Uterus (tissue), 4 donors: ENCODE results near the gene GEMIN5. TPM values are rescaled to one million over a fixed set of nuclear protein-coding genes. Genes with fewer than 3 reads are reported as not detected.
A peak's percentile ranks its signal among the peaks of the same experiment; 100 is the strongest.
"Not testable (repeated sequence)": the region's sequence is repeated elsewhere in the genome, so short reads cannot be mapped to it uniquely, and the experiment has no call there.

Experiments
- DNase-seq, 2 donors: peaks; one replicate each; pipeline ENCODE4 v3.0.0-alpha.2; 2019 to 2020
- H3K27ac ChIP-seq, 2 donors: fragments of 200-600 bp; sonication (generic); 1 replicate in 1 of 2; 2 replicates in 1 of 2; pipeline ENCODE4 v1.5.1; 2016 to 2018
- H3K27me3 ChIP-seq, 2 donors: fragments of 200-600 bp; sonication (generic); one replicate each; pipeline ENCODE4 v1.5.1; 2018 to 2019; ENCODE audit warnings: control low read depth in 1 of 2
- H3K36me3 ChIP-seq, 2 donors: fragments of 200-600 bp; sonication (generic); one replicate each; pipeline ENCODE4 v1.5.1; 2019; ENCODE audit warnings: control low read depth in 1 of 2
- H3K4me1 ChIP-seq, 2 donors: fragments of 200-600 bp; sonication (generic); one replicate each; pipeline ENCODE4 v1.5.1; 2018 to 2019; ENCODE audit warnings: control low read depth in 1 of 2
- H3K4me3 ChIP-seq, 2 donors: fragments of 200-600 bp; sonication (generic); 1 replicate in 1 of 2; 2 replicates in 1 of 2; pipeline ENCODE4 v1.5.1; 2018 to 2019; ENCODE audit warnings: mild to moderate bottlenecking in 1 of 2
- H3K9me3 ChIP-seq, 2 donors: fragments of 200-600 bp; sonication (generic); one replicate each; pipeline ENCODE4 v1.5.1; 2019; ENCODE audit warnings: control low read depth in 1 of 2
- CTCF ChIP-seq, 4 experiments: fragments of 200-600 bp in 2 of 4; fragments of 450-650 bp in 2 of 4; sonication (generic) in 2 of 4; IDR thresholded peaks; one replicate each; pipeline ENCODE4 v1.5.1; 2016 to 2019; ENCODE audit warnings: antibody characterized with exemption in 4 of 4, mild to moderate bottlenecking in 2 of 4, moderate library complexity in 1 of 4
- POLR2A ChIP-seq, 2 donors: fragments of 450-650 bp; IDR thresholded peaks; one replicate each; pipeline ENCODE4 v1.6.1; 2016; ENCODE audit warnings: antibody characterized with exemption in 2 of 2, mild to moderate bottlenecking in 1 of 2, moderate library complexity in 1 of 2
- intact Hi-C: fragments of 100-400 bp; cut with DNase I; formaldehyde crosslinking; loops from one replicate; pipeline ENCODE4 v1.15.1; 2023; ENCODE audit warnings: low total_unique reads
- total RNA-seq, 4 donors: library from RNA; depleted of rRNA in 3 of 4; stranded (reverse); fragments of >200 nt in 3 of 4; gene quantifications; one replicate each; pipeline versions ENCODE4 v1.1.0 to v1.2.4, GENCODE V29; 2014 to 2023
- donor health status: DM: yes; HTN: yes; CAD: no.

Gene GEMIN5
- total RNA-seq, 4 donors from 2014 or later = 10.0 to 26.5 (median 19.3) TPM

- Histone ChIP-seq H3K4me3 (peak within 1 kb of the TSS; percentile 59 to 60), H3K27me3 (no peaks in the 10 kb centered on the region), H3K4me1 (peaks cover 0 to 9% of the 10 kb centered on the region in 2 donors), H3K36me3 (no peaks in the 10 kb centered on the region), H3K9me3 (no peaks in the 10 kb centered on the region), H3K27ac (peak within 1 kb of the TSS; percentile 76 to 83)
- intact Hi-C loops = no loop called here
- DNase-seq = peak; percentile 92
- TF ChIP-seq CTCF (IDR thresholded peaks at IDR 0.05) = peak in 1 of 4 experiments; percentile 42
- peak in 1 of 2 donors; percentile 54 for TF ChIP-seq POLR2A (IDR thresholded peaks at IDR 0.05)
Measured at GRCh38 chr5:154940772-154941620, 3.0 kb upstream of the GEMIN5 start, which contains the start of gene MRPL22. Gene MRPL22 (plus strand): TSS chr5:154941073. CDS start chr5:154941111, 38 bp downstream.

- Histone ChIP-seq H3K36me3 (no peaks in the 10 kb centered on the region), H3K27me3 (no peaks in the 10 kb centered on the region), H3K27ac (peak overlapping the region; percentile 76 to 83), H3K4me1 (peaks cover 0 to 9% of the 10 kb centered on the region in 2 donors), H3K9me3 (no peaks in the 10 kb centered on the region), H3K4me3 (peak overlapping the region; percentile 59 to 60)
- no peak for TF ChIP-seq POLR2A (IDR thresholded peaks at IDR 0.05)
- TF ChIP-seq CTCF (IDR thresholded peaks at IDR 0.05) = no peak
- intact Hi-C loops = no loop called here
- no peak for DNase-seq
Measured at GRCh38 chr5:154940375-154940771, 2.4 kb upstream of the GEMIN5 start.

- intact Hi-C loops = loop anchor here (10.0 kb wide), 1 partner anchor 185 kb away; the partner anchor contains the start of gene LARP1
- H3K27ac ChIP-seq, H3K9me3 ChIP-seq, H3K27me3 ChIP-seq, DNase-seq, H3K36me3 ChIP-seq, H3K4me3 ChIP-seq, H3K4me1 ChIP-seq: not testable (repeated sequence)
Measured at GRCh38 chr5:154939387-154939786, 1.4 kb upstream of the GEMIN5 start.

GRCh38 chr5:154937186-154937717 is 759 bp downstream of the GEMIN5 start:
- intact Hi-C loops = loop anchor here (10.0 kb wide), 1 partner anchor 182 kb away; the partner anchor contains the start of gene LARP1
- H3K4me1 ChIP-seq = peaks cover 0 to 8% of the 10 kb centered on the region in 2 donors
- TF ChIP-seq CTCF (IDR thresholded peaks at IDR 0.05) = no peak
- TF ChIP-seq POLR2A (IDR thresholded peaks at IDR 0.05) = no peak
- H3K27me3 ChIP-seq = no peaks in the 10 kb centered on the region
- peak overlapping the region; percentile 48 to 79 for H3K27ac ChIP-seq
- no peak for DNase-seq
- H3K36me3 ChIP-seq = no peaks in the 10 kb centered on the region
- peak overlapping the region; percentile 49 to 81 for H3K4me3 ChIP-seq
- no peaks in the 10 kb centered on the region for H3K9me3 ChIP-seq

- no peaks in the 10 kb centered on the region for H3K36me3 ChIP-seq
- no peaks in the 10 kb centered on the region for H3K9me3 ChIP-seq
- no peak overlapping the region for H3K4me3 ChIP-seq
- intact Hi-C loops = loop anchor here (10.0 kb wide), 1 partner anchor 180 kb away; the partner anchor contains the start of gene LARP1
- no peaks in the 10 kb centered on the region for H3K27me3 ChIP-seq
- DNase-seq = no peak
- no peak overlapping the region for H3K27ac ChIP-seq
- no peak for TF ChIP-seq POLR2A (IDR thresholded peaks at IDR 0.05)
- no peak for TF ChIP-seq CTCF (IDR thresholded peaks at IDR 0.05)
- no peaks in the 10 kb centered on the region for H3K4me1 ChIP-seq
Measured at GRCh38 chr5:154934881-154935280, 3.1 kb downstream of the GEMIN5 start.
